AG09309 (cell line): Measurements from ENCODE around the gene CCNJL.
A peak's percentile ranks its signal among the peaks of the same experiment; 100 is the strongest.

Experiments
- DNase-seq: peaks from one replicate; pipeline ENCODE4 v3.0.0-alpha.2; 2010; ENCODE audit warnings: low read depth
- H3K4me3 ChIP-seq: 2 replicates; pipeline ENCODE4 v1.5.1; 2011; ENCODE audit warnings: mild to moderate bottlenecking, low read depth, low read length, moderate library complexity; ENCODE audit not compliant: control insufficient read depth
- TF ChIP-seq, protein P1 (sequence below): IDR thresholded peaks from 2 replicates; pipeline ENCODE4 v1.5.1; 2011; ENCODE audit warnings: mild to moderate bottlenecking, low read depth, low read length, inconsistent platforms; ENCODE audit not compliant: insufficient read depth, control insufficient read depth; ENCODE audit errors: missing control alignments

Gene CCNJL

DNA sequence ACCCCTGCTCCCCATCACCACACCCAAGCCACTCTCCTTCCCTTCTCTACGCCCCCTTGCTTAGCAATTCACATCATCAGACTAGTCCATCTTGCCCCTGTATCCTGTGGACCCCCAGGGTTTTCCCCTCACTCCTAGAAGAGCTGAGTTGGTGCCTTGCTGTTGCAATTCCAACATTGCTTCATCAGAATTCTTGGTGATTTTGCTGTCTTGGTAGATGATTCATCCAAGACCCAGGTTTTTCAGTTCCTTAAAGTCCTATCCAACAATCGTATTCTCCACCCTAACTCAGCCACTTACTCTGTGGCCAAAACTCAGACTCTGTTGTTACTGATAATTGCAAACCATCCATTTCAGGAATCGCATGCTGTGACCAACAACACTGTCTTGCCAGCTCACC is 21.4 kb upstream of the CCNJL start:
- TF ChIP-seq, protein P1, sequence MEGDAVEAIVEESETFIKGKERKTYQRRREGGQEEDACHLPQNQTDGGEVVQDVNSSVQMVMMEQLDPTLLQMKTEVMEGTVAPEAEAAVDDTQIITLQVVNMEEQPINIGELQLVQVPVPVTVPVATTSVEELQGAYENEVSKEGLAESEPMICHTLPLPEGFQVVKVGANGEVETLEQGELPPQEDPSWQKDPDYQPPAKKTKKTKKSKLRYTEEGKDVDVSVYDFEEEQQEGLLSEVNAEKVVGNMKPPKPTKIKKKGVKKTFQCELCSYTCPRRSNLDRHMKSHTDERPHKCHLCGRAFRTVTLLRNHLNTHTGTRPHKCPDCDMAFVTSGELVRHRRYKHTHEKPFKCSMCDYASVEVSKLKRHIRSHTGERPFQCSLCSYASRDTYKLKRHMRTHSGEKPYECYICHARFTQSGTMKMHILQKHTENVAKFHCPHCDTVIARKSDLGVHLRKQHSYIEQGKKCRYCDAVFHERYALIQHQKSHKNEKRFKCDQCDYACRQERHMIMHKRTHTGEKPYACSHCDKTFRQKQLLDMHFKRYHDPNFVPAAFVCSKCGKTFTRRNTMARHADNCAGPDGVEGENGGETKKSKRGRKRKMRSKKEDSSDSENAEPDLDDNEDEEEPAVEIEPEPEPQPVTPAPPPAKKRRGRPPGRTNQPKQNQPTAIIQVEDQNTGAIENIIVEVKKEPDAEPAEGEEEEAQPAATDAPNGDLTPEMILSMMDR: no peak
- DNase-seq: peak; percentile 42
- no peak overlapping the region for H3K4me3 ChIP-seq

DNA sequence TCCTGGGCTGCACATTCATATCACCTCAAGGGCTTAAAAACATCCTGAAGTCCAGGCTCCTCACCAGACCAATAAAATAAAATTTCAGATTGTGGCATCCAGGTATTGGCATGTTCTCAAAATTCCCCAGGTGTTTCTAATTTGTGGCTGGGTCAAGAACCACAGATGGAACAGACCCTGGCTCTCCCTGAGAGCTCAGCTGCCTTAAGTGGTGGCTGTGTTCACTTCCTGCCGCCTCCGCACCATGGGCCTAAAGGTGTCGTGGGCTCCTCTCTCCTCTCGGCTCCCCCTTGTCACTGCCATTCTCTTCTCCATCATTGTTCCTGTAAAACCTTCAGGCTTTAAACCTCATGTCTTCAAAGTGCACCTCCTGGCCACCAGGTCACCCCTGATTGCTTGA is 17.8 kb upstream of the CCNJL start:
- TF ChIP-seq, protein P1: no peak
- no peak for DNase-seq
- no peak overlapping the region for H3K4me3 ChIP-seq

DNA sequence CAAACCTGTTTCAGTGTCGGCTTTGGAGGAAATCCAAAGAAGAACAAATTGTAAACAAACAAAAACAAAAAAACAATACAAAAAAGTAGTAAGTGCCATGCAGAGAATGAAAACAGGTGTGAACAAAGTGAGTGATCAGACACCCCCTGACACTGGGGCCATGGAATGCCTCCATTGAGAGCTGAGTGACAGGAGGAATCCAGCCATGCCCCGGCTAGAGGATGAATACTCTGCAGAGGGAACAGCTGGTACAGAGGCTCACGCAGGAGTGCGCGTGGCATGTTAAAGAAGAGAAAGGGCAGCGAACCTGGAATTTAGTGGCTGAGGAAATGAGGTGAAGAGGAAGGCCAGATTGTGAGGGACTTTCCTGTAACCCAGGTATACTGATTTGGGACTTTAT is 15.5 kb upstream of the CCNJL start:
- TF ChIP-seq, protein P1: no peak
- no peak for DNase-seq
- H3K4me3 ChIP-seq: no peak overlapping the region

DNA sequence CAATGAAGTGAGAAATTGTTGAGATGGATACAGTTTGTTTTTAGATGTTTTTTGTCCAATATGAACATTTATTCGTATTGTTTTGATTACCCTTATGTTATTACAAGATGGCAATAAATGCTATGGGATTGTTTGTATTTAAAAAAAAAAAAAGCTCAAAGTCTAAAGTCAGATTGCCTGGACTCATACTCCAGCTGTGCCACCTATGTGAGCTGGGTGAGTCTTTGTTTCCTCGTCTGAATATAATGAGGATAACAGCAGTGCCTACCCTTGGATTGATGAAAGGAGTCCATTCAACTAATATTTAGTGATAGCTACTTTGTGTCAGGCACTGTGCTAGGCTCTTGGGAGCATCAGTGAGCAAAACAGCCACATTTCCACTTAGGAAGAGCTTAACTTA is 14.6 kb upstream of the CCNJL start:
- no peak for DNase-seq
- no peak overlapping the region for H3K4me3 ChIP-seq
- TF ChIP-seq, protein P1: no peak

DNA sequence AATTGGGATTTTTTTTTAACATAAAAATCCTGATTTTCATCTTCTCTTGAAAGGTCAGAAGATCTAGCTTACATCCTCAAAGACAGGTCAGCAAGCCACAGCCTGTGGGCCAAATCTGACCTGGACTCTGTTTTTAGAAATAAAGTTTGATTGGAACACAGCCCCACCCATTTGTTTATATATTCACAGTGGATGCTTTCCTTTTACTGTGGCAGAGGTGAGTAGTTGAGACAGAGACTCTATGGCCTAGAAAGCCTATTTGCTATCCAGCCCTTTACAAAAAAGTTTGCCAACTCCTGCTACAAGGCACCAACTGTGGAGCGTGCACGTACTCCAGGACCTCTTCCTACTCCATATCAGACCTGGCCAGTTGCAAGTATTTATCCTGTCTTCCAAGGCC is 13.4 kb upstream of the CCNJL start:
- DNase-seq: no peak
- TF ChIP-seq, protein P1: no peak
- H3K4me3 ChIP-seq: no peak overlapping the region

GRCh38 chr5:160324886-160325285 is 12.5 kb upstream of the CCNJL start:
- no peak overlapping the region for H3K4me3 ChIP-seq
- TF ChIP-seq, protein P1: no peak
- no peak for DNase-seq

- H3K4me3 ChIP-seq: no peak overlapping the region
- no peak for DNase-seq
- TF ChIP-seq, protein P1: no peak
Observed at GRCh38 chr5:160318409-160318808, 6.0 kb upstream of the CCNJL start.
